GM21423 (cell line): ENCODE data around the gene LRRC75B.
"Not testable (repeated sequence)": the region's sequence is repeated elsewhere in the genome, so short reads cannot be mapped to it uniquely, and the experiment has no call there.

Experiments
- ATAC-seq: cut with Tn5 transposase; IDR thresholded peaks from one replicate; pipeline ENCODE4 v1.9.1; 2021; ENCODE audit warnings: mild to moderate bottlenecking, moderate library complexity; ENCODE audit not compliant: unreplicated experiment

The LRRC75B gene

GRCh38 chr22:24555165-24556039 is 37.5 kb downstream of the LRRC75B start, which contains the start of gene SNRPD3:
SNRPD3 (plus strand) TSS chr22:24555999; CDS start chr22:24557675, 1,676 bp downstream.
- ATAC-seq = peak; percentile 70

- ATAC-seq = peak; percentile 9
These were observed 38.3 kb downstream of the LRRC75B start, which contains the start of gene GUCD1 for GRCh38 chr22:24554313-24555164. GUCD1 (minus strand) TSS chr22:24555138; CDS start chr22:24554991, 147 bp downstream.

GRCh38 chr22:24553597-24554312 is 39.1 kb downstream of the LRRC75B start:
- ATAC-seq = no peak

GRCh38 chr22:24552503-24553286 is 40.2 kb downstream of the LRRC75B start:
- not testable (repeated sequence) for ATAC-seq

- no peak for ATAC-seq
These were observed 41.9 kb downstream of the LRRC75B start for GRCh38 chr22:24550902-24551435.

- no peak for ATAC-seq
These were observed 42.6 kb downstream of the LRRC75B start for GRCh38 chr22:24550028-24550901.

- ATAC-seq = no peak
These were observed 44.1 kb downstream of the LRRC75B start for GRCh38 chr22:24548812-24549211.

- no peak for ATAC-seq
These were observed 49.1 kb downstream of the LRRC75B start for GRCh38 chr22:24543679-24544243.

- ATAC-seq = no peak
These were observed 49.7 kb downstream of the LRRC75B start for GRCh38 chr22:24543185-24543601.

GRCh38 chr22:24542641-24543040 is 50.2 kb downstream of the LRRC75B start:
- no peak for ATAC-seq

GRCh38 chr22:24541681-24542515 is 51.0 kb downstream of the LRRC75B start:
- ATAC-seq = no peak

GRCh38 chr22:24540470-24540869 is 52.4 kb downstream of the LRRC75B start:
- ATAC-seq = no peak

- ATAC-seq = no peak
These were observed 56.8 kb downstream of the LRRC75B start for GRCh38 chr22:24536089-24536488.
